Heart right ventricle (tissue), 16 donors: ENCODE measurements around the gene PCDHGA9. TPM values are rescaled to one million over a fixed set of nuclear protein-coding genes. Genes with fewer than 3 reads are reported as not detected.
A peak's percentile ranks its signal among the peaks of the same experiment; 100 is the strongest.
"Not testable (repeated sequence)": the region's sequence is repeated elsewhere in the genome, so short reads cannot be mapped to it uniquely, and the experiment has no call there.

Experiments
- ATAC-seq, 8 donors: fragments of 200-7000 bp; cut with Tn5 transposase; one replicate each; pipeline ENCODE4 v1.9.1; 2020; ENCODE audit warnings: mild to moderate bottlenecking in 8 of 8, moderate library complexity in 8 of 8, moderate number of reproducible peaks in 1 of 8
- DNase-seq, 2 donors: peaks; one replicate each; pipeline ENCODE4 v3.0.0-alpha.2; 2020
- H3K27ac ChIP-seq, 10 donors: fragments of 200-600 bp; sonication (generic) in 2 of 10; one replicate each; pipeline versions ENCODE4 v1.5.0 to v1.8.0; 2020 to 2022; ENCODE audit warnings: mild to moderate bottlenecking in 3 of 10
- H3K27me3 ChIP-seq, 7 donors: fragments of 200-600 bp; one replicate each; pipeline ENCODE4 v1.8.0; 2021 to 2022; ENCODE audit warnings: mild to moderate bottlenecking in 2 of 7
- H3K36me3 ChIP-seq, 9 donors: fragments of 200-600 bp; sonication (generic) in 1 of 9; one replicate each; pipeline versions ENCODE4 v1.5.0 to v1.8.0; 2020 to 2022; ENCODE audit warnings: mild to moderate bottlenecking in 2 of 9
- H3K4me1 ChIP-seq, 9 donors: fragments of 200-600 bp; sonication (generic) in 1 of 9; one replicate each; pipeline versions ENCODE4 v1.5.0 to v1.8.0; 2020 to 2022; ENCODE audit warnings: mild to moderate bottlenecking in 4 of 9
- H3K4me3 ChIP-seq, 10 donors: fragments of 200-600 bp; sonication (generic) in 2 of 10; one replicate each; pipeline versions ENCODE4 v1.5.0 to v1.8.0; 2020 to 2022; ENCODE audit warnings: mild to moderate bottlenecking in 7 of 10, moderate library complexity in 2 of 10
- H3K9me3 ChIP-seq, 11 donors: fragments of 200-600 bp in 10 of 11; sonication (generic) in 2 of 11; one replicate each; pipeline versions ENCODE4 v1.5.0 to v1.8.0; 2013 to 2022; ENCODE audit warnings: mild to moderate bottlenecking in 2 of 11, control low read depth in 1 of 11, moderate library complexity in 1 of 11
- WGBS, 2 donors: extraction: QIAGEN DNeasy Blood & Tissue Kit; methylation state at CpG; one replicate each; pipeline ENCODE4 v1.1.7; 2013; ENCODE audit warnings: inconsistent platforms in 1 of 2; 5-methylcytosine and 5-hydroxymethylcytosine counted together
- intact Hi-C, 10 donors: fragments of 100-400 bp; cut with DNase I; formaldehyde crosslinking; loops; one replicate each; pipeline versions ENCODE4 v1.11.1 to v1.14.2; 2022
- polyA plus RNA-seq, 2 donors: library from polyadenylated mRNA; stranded (reverse); fragments of 200-250 nt; gene quantifications; one replicate each; pipeline ENCODE4 v1.2.3, GENCODE V29; 2013
- total RNA-seq, 10 donors: library from RNA; stranded (reverse); fragmentation: NEBNext Ultra II Directional in 3 of 10; extraction: Animal tissue kit (Norgen Biotek cat#: 25700) in 3 of 10; gene quantifications; one replicate each; pipeline versions ENCODE4 v1.2.1 to v1.2.4, GENCODE V29; 2021 to 2023
- TF ChIP-seq, protein P1 (sequence below), 9 donors: fragments of 200-600 bp; sonication (generic) in 2 of 9; IDR thresholded peaks; one replicate each; pipeline versions ENCODE4 v1.5.0 to v1.8.0; 2021 to 2022; ENCODE audit warnings: antibody characterized with exemption in 9 of 9, mild to moderate bottlenecking in 5 of 9, moderate library complexity in 1 of 9
- donor health status: Arrhythmogenic right ventricular cardiomyopathy.
- donor health status: ischemic (EF 13 %, LVEDD 7.1; RV severe dilation, severe dysfunction).
- donor health status: healthy with polysubstance abuse.
- donor health status: DM: no; HTN: yes; CAD: no.
- donor health status: DM: no; HTN: no; CAD: no.
- donor health status: ischemic (EF 25% LVEDD 6.9; RV normal size, moderate dysfunction).
- donor health status: ischemic (EF 25% LVEDD 5.7; RV mildly dilated, moderate dysfunction).
- donor health status: healthy.
- donor health status: DM: yes; HTN: yes; CAD: no.
- donor health status: Ischemic cardiomyopathy.
- donor health status: ischemic (EF 35%, LVEDD 5.7; RV mildly dilated, moderate dysfunction).
- donor health status: nonischemic (EF 11% LVEDD 7.7; RV severe dilation, severe dysfunction).
- donor health status: DM: yes; HTN: yes; CAD: no.
- donor health status: PGD.
- donor health status: ischemic (EF 29% LVEDD 5.4; RV normal size, mild dysfunction).
- donor health status: nonischemic (EF 23%, LVEDD 6.1; RV moderate dilation, normal function).

PCDHGA9 gene
- total and polyA plus RNA-seq, 12 donors: 0.55 to 8.3 (median 6.0) TPM

- 15 to 17% methylated on average over 48 to 49 of the region's 51 CpGs for WGBS, 2 donors
- H3K4me1 ChIP-seq: not testable (repeated sequence)
- ATAC-seq (peak; percentile 71 to 91 (median 84)), DNase-seq (peak in 1 of 2 donors; percentile 57)
- peaks cover 0 to 92% (median 0%) of the 10 kb centered on the region in 7 donors for H3K27me3 ChIP-seq
- H3K27ac ChIP-seq: peak within 1 kb of the TSS in 6 of 10 donors; percentile 20 to 60 (median 44)
- TF ChIP-seq, protein P1, sequence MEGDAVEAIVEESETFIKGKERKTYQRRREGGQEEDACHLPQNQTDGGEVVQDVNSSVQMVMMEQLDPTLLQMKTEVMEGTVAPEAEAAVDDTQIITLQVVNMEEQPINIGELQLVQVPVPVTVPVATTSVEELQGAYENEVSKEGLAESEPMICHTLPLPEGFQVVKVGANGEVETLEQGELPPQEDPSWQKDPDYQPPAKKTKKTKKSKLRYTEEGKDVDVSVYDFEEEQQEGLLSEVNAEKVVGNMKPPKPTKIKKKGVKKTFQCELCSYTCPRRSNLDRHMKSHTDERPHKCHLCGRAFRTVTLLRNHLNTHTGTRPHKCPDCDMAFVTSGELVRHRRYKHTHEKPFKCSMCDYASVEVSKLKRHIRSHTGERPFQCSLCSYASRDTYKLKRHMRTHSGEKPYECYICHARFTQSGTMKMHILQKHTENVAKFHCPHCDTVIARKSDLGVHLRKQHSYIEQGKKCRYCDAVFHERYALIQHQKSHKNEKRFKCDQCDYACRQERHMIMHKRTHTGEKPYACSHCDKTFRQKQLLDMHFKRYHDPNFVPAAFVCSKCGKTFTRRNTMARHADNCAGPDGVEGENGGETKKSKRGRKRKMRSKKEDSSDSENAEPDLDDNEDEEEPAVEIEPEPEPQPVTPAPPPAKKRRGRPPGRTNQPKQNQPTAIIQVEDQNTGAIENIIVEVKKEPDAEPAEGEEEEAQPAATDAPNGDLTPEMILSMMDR (IDR thresholded peaks at IDR 0.05): peak; percentile 24 to 71 (median 56)
- peaks cover 0 to 71% (median 0%) of the 10 kb centered on the region in 9 donors for H3K36me3 ChIP-seq
- H3K9me3 ChIP-seq: peaks cover 0 to 100% (median 55%) of the 10 kb centered on the region in 11 donors
- intact Hi-C loops: loop anchor here in 2 of 10 donors (5.0 to 10.0 kb wide), 2 partner anchors 53 to 154 kb away; partner anchors contain the start of genes PCDHGA4 (in 1 of the 2), PCDHGB1 (in 1 of the 2) and PCDHGB2 (in 1 of the 2)
- peak within 1 kb of the TSS in 9 of 10 donors; percentile 14 to 46 (median 43) for H3K4me3 ChIP-seq
These were observed 5.4 kb downstream of the PCDHGA9 start, which contains the start of gene PCDHGB6 for GRCh38 chr5:141407790-141408505. Gene PCDHGB6 (plus strand): TSS chr5:141408021. CDS start chr5:141408203, 182 bp downstream.

- no peak for DNase-seq
- Histone ChIP-seq H3K36me3 (peaks cover 0 to 75% (median 0%) of the 10 kb centered on the region in 9 donors), H3K9me3 (peaks cover 0 to 100% (median 48%) of the 10 kb centered on the region in 11 donors), H3K27ac (no peak overlapping the region), H3K27me3 (peaks cover 0 to 95% (median 0%) of the 10 kb centered on the region in 7 donors), H3K4me1 (peaks cover 0 to 15% (median 0%) of the 10 kb centered on the region in 9 donors), H3K4me3 (no peak overlapping the region)
- TF ChIP-seq, protein P1 (IDR thresholded peaks at IDR 0.05): no peak
- 30 to 34% methylated on average over 64 of the region's 64 CpGs for WGBS, 2 donors
- intact Hi-C loops: loop anchor here in 4 of 10 donors (5.0 to 10.0 kb wide), 6 partner anchors 55 to 195 kb away; partner anchors contain the start of genes PCDHB13 (in 1 of the 4), PCDHGA4 (in 1 of the 4), PCDHGB1 (in 1 of the 4) and PCDHGB2 (in 1 of the 4)
- ATAC-seq: peak in 1 of 8 donors; percentile 29
These were observed 7.2 kb downstream of the PCDHGA9 start for GRCh38 chr5:141409598-141410306.

DNA sequence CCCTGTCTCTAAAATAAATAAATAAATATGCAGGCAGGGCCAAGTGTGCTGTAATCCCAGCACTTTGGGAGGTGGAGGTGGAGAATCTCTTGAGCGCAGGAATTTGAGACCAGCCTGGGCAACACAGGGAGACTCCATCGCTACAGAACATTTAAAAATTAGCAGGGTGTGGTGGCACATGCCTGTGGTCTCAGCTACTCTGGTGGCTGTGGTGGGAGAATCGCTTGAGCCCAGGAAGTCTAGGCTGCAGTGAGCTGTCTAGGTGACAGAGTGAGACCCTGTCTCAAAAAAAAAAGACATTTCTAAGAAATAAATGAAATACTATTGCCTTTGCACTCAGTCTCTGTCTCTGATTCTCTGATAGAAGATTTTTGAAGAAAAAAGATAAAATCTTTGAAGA is 9.0 kb downstream of the PCDHGA9 start:
- TF ChIP-seq, protein P1 (IDR thresholded peaks at IDR 0.05): no peak
- no peak overlapping the region for H3K27ac ChIP-seq
- peaks cover 0 to 96% (median 0%) of the 10 kb centered on the region in 7 donors for H3K27me3 ChIP-seq
- intact Hi-C loops: loop anchor here in 4 of 10 donors (5.0 to 10.0 kb wide), 4 partner anchors 113 to 197 kb away; partner anchors contain the start of gene PCDHB13 (in 1 of the 4)
- H3K36me3 ChIP-seq: peaks cover 0 to 66% (median 0%) of the 10 kb centered on the region in 9 donors
- no peak for ATAC-seq
- 74 to 75% methylated on average over 3 of the region's 3 CpGs for WGBS, 2 donors
- H3K4me1 ChIP-seq: peaks cover 0 to 15% (median 0%) of the 10 kb centered on the region in 9 donors
- peaks cover 0 to 100% (median 54%) of the 10 kb centered on the region in 11 donors for H3K9me3 ChIP-seq
- no peak for DNase-seq
- H3K4me3 ChIP-seq: no peak overlapping the region
